Measurements from ENCODE around the gene NR2C2AP.

NR2C2AP gene

GRCh38 chr19:19171821-19172532 is 31.2 kb downstream of the NR2C2AP start:
- TF ChIP-seq POU2F2 (IDR thresholded peaks at IDR 0.05; ENCODE audit: low read depth, low read length) = no peak
- no peak for TF ChIP-seq SPI1 (IDR thresholded peaks at IDR 0.05; ENCODE audit: low read depth, low read length)
- TF ChIP-seq POLR2AphosphoS5 (IDR thresholded peaks at IDR 0.05; ENCODE audit: low read depth, low read length) = no peak
- DNase-seq (ENCODE audit: insufficient read length, low spot score) (no peak), FAIRE-seq (peak; percentile 45)

GRCh38 chr19:19170873-19171672 is 32.1 kb downstream of the NR2C2AP start:
- no peak for DNase-seq (ENCODE audit: insufficient read length, low spot score)
- TF ChIP-seq POLR2AphosphoS5 (IDR thresholded peaks at IDR 0.05; ENCODE audit: low read depth, low read length) (no peak), TAF1 (IDR thresholded peaks at IDR 0.05; ENCODE audit: low read depth, low read length) (no peak)
- no peak for FAIRE-seq

DNA sequence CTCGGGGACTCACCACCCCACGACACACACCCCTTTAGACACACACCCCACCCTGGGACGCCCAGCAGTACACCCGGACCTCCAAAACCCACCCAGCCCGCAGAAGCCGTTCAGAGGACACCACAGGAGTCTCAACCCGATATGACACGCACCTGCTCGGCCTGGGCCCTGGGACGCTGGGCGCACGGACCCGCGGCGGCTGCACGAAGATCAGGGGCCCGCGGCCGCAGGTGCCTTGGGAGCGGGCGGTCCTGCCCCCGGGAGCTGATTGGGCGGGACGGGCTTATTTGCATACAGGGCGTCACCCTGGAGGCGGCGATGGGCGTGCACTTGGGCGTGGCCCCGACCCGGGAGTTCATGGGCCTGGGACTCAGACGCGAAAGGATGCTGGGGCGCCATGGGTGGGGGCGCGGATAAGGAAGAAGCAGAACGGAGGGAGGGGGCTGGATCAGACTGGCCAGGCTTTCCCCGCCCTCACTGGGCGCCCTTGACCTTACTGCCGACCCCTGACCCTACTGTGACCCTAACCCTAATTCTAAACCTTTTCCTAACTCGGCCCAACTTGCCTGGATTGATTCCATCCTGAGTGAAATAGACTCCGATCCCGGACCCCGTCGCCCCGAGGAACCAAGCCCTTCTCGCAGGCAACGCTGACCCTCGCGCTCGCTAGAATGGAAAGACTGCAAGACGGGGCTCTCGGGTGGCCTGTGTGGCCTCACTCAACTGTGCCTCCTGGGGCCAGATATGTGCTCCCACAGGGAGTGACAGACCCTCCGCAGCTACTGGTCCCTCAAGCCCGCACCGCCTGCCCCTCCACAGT is 33.0 kb downstream of the NR2C2AP start, which contains the start of gene MEF2B:
Gene MEF2B, minus strand, starts transcription at position 211 of the 820 bp plus-strand sequence. CDS start 19,528 bp downstream, outside the sequence.
- peak; percentile 92 for TF ChIP-seq POLR2A (IDR thresholded peaks at IDR 0.05; ENCODE audit: low read depth, low read length)
- TF ChIP-seq POU2F2 (IDR thresholded peaks at IDR 0.05; ENCODE audit: low read depth, low read length) = peak; percentile 97
- TF ChIP-seq PAX5 (IDR thresholded peaks at IDR 0.05; ENCODE audit: insufficient read depth, low read length, severe bottlenecking) = no peak
- TF ChIP-seq POLR2AphosphoS5 (IDR thresholded peaks at IDR 0.05; ENCODE audit: low read depth, low read length) = peak; percentile 92
- peak; percentile 82 for TF ChIP-seq TAF1 (IDR thresholded peaks at IDR 0.05; ENCODE audit: low read depth, low read length)
- no peak for TF ChIP-seq SPI1 (IDR thresholded peaks at IDR 0.05; ENCODE audit: low read depth, low read length)
- peak; percentile 96 for FAIRE-seq

GRCh38 chr19:19169236-19170052 is 33.8 kb downstream of the NR2C2AP start:
- no peak for FAIRE-seq
- no peak for TF ChIP-seq SPI1 (IDR thresholded peaks at IDR 0.05; ENCODE audit: low read depth, low read length)
- no peak for TF ChIP-seq POU2F2 (IDR thresholded peaks at IDR 0.05; ENCODE audit: low read depth, low read length)
- TF ChIP-seq POLR2AphosphoS5 (IDR thresholded peaks at IDR 0.05; ENCODE audit: low read depth, low read length) = no peak
- no peak for TF ChIP-seq PAX5 (IDR thresholded peaks at IDR 0.05; ENCODE audit: insufficient read depth, low read length, severe bottlenecking)
- DNase-seq (ENCODE audit: insufficient read length, low spot score) = no peak

More for the DNA sequence above, 33.0 kb downstream of the NR2C2AP start, which contains the start of gene MEF2B:
- DNase-seq (ENCODE audit: insufficient read length, low spot score) = peak; percentile 94

DNA sequence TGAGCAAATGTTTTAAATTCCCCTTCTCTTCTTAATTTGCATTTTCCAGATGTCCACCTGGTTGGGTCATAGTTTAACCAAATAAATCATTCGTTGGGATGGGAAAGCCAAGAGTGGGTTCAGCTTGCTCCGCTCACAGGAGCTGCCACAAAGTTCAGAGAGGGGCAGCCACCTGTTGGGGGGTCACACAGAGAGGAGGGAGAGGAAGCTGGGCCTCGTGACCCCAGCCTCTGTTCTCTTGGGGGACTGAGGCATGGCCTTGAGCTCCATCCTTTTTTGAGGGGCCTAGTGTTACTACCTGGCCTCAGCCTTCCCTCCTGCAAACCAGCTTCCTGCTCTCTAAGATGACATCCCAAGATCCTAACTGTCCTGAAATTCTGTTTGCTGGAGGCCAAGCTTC is 35.6 kb downstream of the NR2C2AP start:
- peak; percentile 76 for FAIRE-seq
- TF ChIP-seq TAF1 (IDR thresholded peaks at IDR 0.05; ENCODE audit: low read depth, low read length) (no peak), SPI1 (IDR thresholded peaks at IDR 0.05; ENCODE audit: low read depth, low read length) (no peak), POLR2AphosphoS5 (IDR thresholded peaks at IDR 0.05; ENCODE audit: low read depth, low read length) (no peak), POLR2A (IDR thresholded peaks at IDR 0.05; ENCODE audit: low read depth, low read length) (no peak), POU2F2 (IDR thresholded peaks at IDR 0.05; ENCODE audit: low read depth, low read length) (no peak), PAX5 (IDR thresholded peaks at IDR 0.05; ENCODE audit: insufficient read depth, low read length, severe bottlenecking) (no peak)
- no peak for DNase-seq (ENCODE audit: insufficient read length, low spot score)

- TF ChIP-seq TAF1 (IDR thresholded peaks at IDR 0.05; ENCODE audit: low read depth, low read length) (no peak), POLR2A (IDR thresholded peaks at IDR 0.05; ENCODE audit: low read depth, low read length) (no peak), POLR2AphosphoS5 (IDR thresholded peaks at IDR 0.05; ENCODE audit: low read depth, low read length) (no peak), SPI1 (IDR thresholded peaks at IDR 0.05; ENCODE audit: low read depth, low read length) (no peak), POU2F2 (IDR thresholded peaks at IDR 0.05; ENCODE audit: low read depth, low read length) (no peak), PAX5 (IDR thresholded peaks at IDR 0.05; ENCODE audit: insufficient read depth, low read length, severe bottlenecking) (no peak)
- FAIRE-seq = peak; percentile 82
These were observed 37.8 kb downstream of the NR2C2AP start for GRCh38 chr19:19165396-19165795.

DNA sequence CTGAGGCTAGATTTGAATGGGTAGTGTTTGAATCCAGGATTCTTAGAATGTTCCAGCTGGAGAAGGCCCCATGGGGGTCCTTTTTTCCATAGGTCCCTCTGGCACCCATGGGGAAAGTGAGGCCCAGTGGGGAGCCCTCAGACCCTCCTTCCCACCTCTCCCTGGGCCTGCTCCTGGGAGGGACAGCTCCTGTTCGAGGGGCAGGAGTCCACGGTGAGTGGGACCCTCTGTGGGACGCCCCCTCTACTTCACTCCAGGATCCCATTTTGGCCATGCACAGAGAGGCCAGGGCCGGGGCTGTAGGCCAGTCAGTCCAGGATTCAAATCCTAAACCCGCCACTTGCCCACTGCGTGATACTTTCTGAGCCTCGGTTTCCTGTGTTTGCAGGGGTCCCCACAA is 40.7 kb downstream of the NR2C2AP start:
- no peak for TF ChIP-seq POLR2A (IDR thresholded peaks at IDR 0.05; ENCODE audit: low read depth, low read length)
- TF ChIP-seq POLR2AphosphoS5 (IDR thresholded peaks at IDR 0.05; ENCODE audit: low read depth, low read length) = no peak
- no peak for TF ChIP-seq PAX5 (IDR thresholded peaks at IDR 0.05; ENCODE audit: insufficient read depth, low read length, severe bottlenecking)
- DNase-seq (ENCODE audit: insufficient read length, low spot score) = no peak
- FAIRE-seq = no peak

More at GRCh38 chr19:19165396-19165795, 37.8 kb downstream of the NR2C2AP start:
- DNase-seq (ENCODE audit: insufficient read length, low spot score) = no peak

DNA sequence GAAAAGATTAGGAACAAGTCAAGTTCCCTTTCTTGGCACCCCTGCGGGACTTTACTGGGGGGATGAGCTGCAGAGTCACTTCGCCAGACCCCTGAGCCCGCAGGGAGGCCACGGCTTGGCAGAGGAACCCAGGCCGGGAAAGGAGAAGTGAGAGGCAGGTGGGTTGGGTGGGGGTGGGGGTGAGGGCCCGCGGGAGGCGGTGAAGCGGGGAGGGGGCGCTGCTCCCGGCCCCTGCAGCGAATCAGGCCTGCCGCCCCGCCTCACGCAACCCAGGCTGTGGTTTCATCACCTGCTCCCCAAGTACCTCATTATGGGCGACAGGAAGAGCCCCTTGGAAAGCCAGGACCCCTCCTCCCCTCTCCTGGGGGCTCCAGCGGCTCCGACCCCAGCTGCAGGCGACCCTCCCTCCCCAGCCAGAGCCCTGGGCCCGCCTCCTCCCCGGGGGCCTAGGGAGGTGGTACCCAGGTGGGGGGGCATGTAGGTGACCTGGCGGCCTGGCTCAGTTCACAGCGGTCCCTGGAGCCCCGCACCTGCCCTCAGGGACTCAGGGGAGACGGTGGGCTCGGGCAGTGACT is 42.7 kb downstream of the NR2C2AP start:
- TF ChIP-seq POLR2A (IDR thresholded peaks at IDR 0.05; ENCODE audit: low read depth, low read length) (0 out of 2 replicates have a peak, but pooled peaks have one; percentile 36), PAX5 (IDR thresholded peaks at IDR 0.05; ENCODE audit: insufficient read depth, low read length, severe bottlenecking) (peak; percentile 58), SPI1 (IDR thresholded peaks at IDR 0.05; ENCODE audit: low read depth, low read length) (peak; percentile 92), POU2F2 (IDR thresholded peaks at IDR 0.05; ENCODE audit: low read depth, low read length) (no peak; the same call in 1 of the 2 replicates), TAF1 (IDR thresholded peaks at IDR 0.05; ENCODE audit: low read depth, low read length) (no peak), POLR2AphosphoS5 (IDR thresholded peaks at IDR 0.05; ENCODE audit: low read depth, low read length) (no peak)
- peak; percentile 72 for DNase-seq (ENCODE audit: insufficient read length, low spot score)
- FAIRE-seq = peak; percentile 94
